UCSD-AML1 (cell line): Measurements from ENCODE around the gene SAA2.
"Not testable (repeated sequence)": the region's sequence is repeated elsewhere in the genome, so short reads cannot be mapped to it uniquely, and the experiment has no call there.

Experiments
- DNase-seq: peaks from one replicate; lab custom pipeline; 2025; ENCODE audit not compliant: unreplicated experiment; lab: John Stamatoyannopoulos, UW

The SAA2 gene

GRCh38 chr11:18197738-18198137 is 50.7 kb downstream of the SAA2 start:
- not testable (repeated sequence) for DNase-seq

- DNase-seq, result no peak
Observed at GRCh38 chr11:18196532-18196931, 51.9 kb downstream of the SAA2 start.
